IMR-90 (cell line): Measurements from ENCODE around the gene ELFN1. TPM values are rescaled to one million over a fixed set of nuclear protein-coding genes. Genes with fewer than 3 reads are reported as not detected.

ENCODE experiments used
- ATAC-seq: fragments of 200-7000 bp; cut with Tn5 transposase; 2 replicates; pipeline ENCODE4 v1.9.1; 2020; ENCODE audit warnings: low read depth, mild to moderate bottlenecking, moderate library complexity
- BruUV-seq: library from RNA; stranded (reverse); fragments of 400-500 nt; replicated peaks from 2 replicates; lab custom pipeline; 2021; lab: Mats Ljungman, UMichigan
- CTCF ChIA-PET: fragments of 300-600 bp; formaldehyde crosslinking; extraction: SDS; loops from one replicate; lab custom pipeline; 2021; ENCODE audit warnings: antibody characterized with exemption; lab: Yijun Ruan, JAX
- POLR2A ChIA-PET: fragments of 300-600 bp; sonication (Branson Sonifier 250); formaldehyde crosslinking; loops from one replicate; lab custom pipeline; 2022; ENCODE audit warnings: antibody characterized with exemption; ENCODE audit not compliant: unreplicated experiment; lab: Charles Lee
- DNase-seq: peaks from one replicate; pipeline ENCODE4 v3.0.0; 2013
- H2AFZ ChIP-seq: replicated peaks from 2 replicates; pipeline ENCODE3; 2013; ENCODE audit warnings: low read length, mild to moderate bottlenecking; ENCODE audit not compliant: poor library complexity
- H2AK5ac ChIP-seq: 2 replicates; pipeline ENCODE4 v1.6.1; 2013; ENCODE audit warnings: low read depth, low read length, inconsistent platforms
- H2AK9ac ChIP-seq: replicated peaks from 2 replicates; pipeline ENCODE3; 2013; ENCODE audit warnings: mild to moderate bottlenecking, low read depth, low read length, moderate library complexity; ENCODE audit not compliant: poor library complexity
- H2BK120ac ChIP-seq: 2 replicates; pipeline ENCODE4 v1.6.1; 2013; ENCODE audit warnings: low read depth, low read length, inconsistent platforms
- H2BK15ac ChIP-seq: 3 replicates; pipeline ENCODE4 v1.6.1; 2013; ENCODE audit warnings: low read depth, low read length, inconsistent platforms
- H2BK20ac ChIP-seq: 2 replicates; pipeline ENCODE4 v1.6.1; 2013; ENCODE audit warnings: low read depth, mild to moderate bottlenecking, inconsistent platforms, low read length, moderate library complexity
- H2BK5ac ChIP-seq: 2 replicates; pipeline ENCODE4 v1.6.1; 2013; ENCODE audit warnings: mild to moderate bottlenecking, low read depth, low read length, inconsistent platforms; ENCODE audit not compliant: poor library complexity, severe bottlenecking
- H3K14ac ChIP-seq: replicated peaks from 2 replicates; pipeline ENCODE4 v1.6.1; 2013; ENCODE audit warnings: low read depth, low read length, inconsistent platforms
- H3K18ac ChIP-seq: 2 replicates; pipeline ENCODE4 v1.6.1; 2013; ENCODE audit warnings: low read depth, low read length, control low read depth
- H3K23ac ChIP-seq: 2 replicates; pipeline ENCODE4 v1.6.1; 2013; ENCODE audit warnings: low read depth, low read length, inconsistent platforms
- H3K27ac ChIP-seq: 2 replicates; pipeline ENCODE4 v1.5.1; 2013; ENCODE audit warnings: mild to moderate bottlenecking, control low read depth, low read length; ENCODE audit not compliant: insufficient read depth
- H3K27me3 ChIP-seq: 2 replicates; pipeline ENCODE4 v1.6.1; 2013; ENCODE audit warnings: low read length; ENCODE audit not compliant: control insufficient read depth, insufficient read depth
- H3K36me3 ChIP-seq: 2 replicates; pipeline ENCODE4 v1.6.1; 2013; ENCODE audit warnings: low read length, mixed read lengths; ENCODE audit not compliant: control insufficient read depth, insufficient read depth
- H3K4ac ChIP-seq: 2 replicates; pipeline ENCODE4 v1.6.1; 2013; ENCODE audit warnings: low read depth, low read length, inconsistent platforms
- H3K4me1 ChIP-seq: 2 replicates; pipeline ENCODE4 v1.6.1; 2013; ENCODE audit warnings: low read length, mixed read lengths; ENCODE audit not compliant: control insufficient read depth, insufficient read depth
- H3K4me2 ChIP-seq: 2 replicates; pipeline ENCODE4 v1.6.1; 2013; ENCODE audit warnings: low read depth, mild to moderate bottlenecking, control low read depth, low read length, moderate library complexity
- H3K4me3 ChIP-seq: 2 replicates; pipeline ENCODE4 v1.5.1; 2013; ENCODE audit warnings: low read depth, mild to moderate bottlenecking, control low read depth, low read length, moderate library complexity; ENCODE audit not compliant: insufficient read depth
- H3K56ac ChIP-seq: 2 replicates; pipeline ENCODE4 v1.6.1; 2013; ENCODE audit warnings: low read length, inconsistent platforms; ENCODE audit not compliant: insufficient read depth; ENCODE audit errors: extremely low read depth
- H3K79me1 ChIP-seq, 2 experiments: 2 replicates each; pipeline ENCODE4 v1.6.1; 2013; ENCODE audit warnings: low read length in 2 of 2, inconsistent platforms in 1 of 2, low read depth in 1 of 2
- H3K9ac ChIP-seq: 2 replicates; pipeline ENCODE4 v1.6.1; 2013; ENCODE audit warnings: low read depth, low read length, control low read depth
- H3K9me1 ChIP-seq: 2 replicates; pipeline ENCODE4 v1.6.1; 2013; ENCODE audit warnings: low read length, inconsistent platforms; ENCODE audit not compliant: insufficient read depth
- H3K9me3 ChIP-seq: 2 replicates; pipeline ENCODE4 v1.6.1; 2013; ENCODE audit warnings: low read length; ENCODE audit not compliant: control insufficient read depth, insufficient read depth
- H4K20me1 ChIP-seq: 2 replicates; pipeline ENCODE4 v1.6.1; 2013; ENCODE audit warnings: low read length, inconsistent platforms; ENCODE audit not compliant: insufficient read depth
- H4K5ac ChIP-seq: 2 replicates; pipeline ENCODE4 v1.6.1; 2013; ENCODE audit warnings: mild to moderate bottlenecking, low read depth, low read length, control low read depth
- H4K8ac ChIP-seq, 2 experiments: 2 replicates each; pipeline ENCODE4 v1.6.1; 2013; ENCODE audit warnings: low read depth in 2 of 2, low read length in 2 of 2, control low read depth in 1 of 2, inconsistent platforms in 1 of 2
- H4K91ac ChIP-seq: 2 replicates; pipeline ENCODE4 v1.6.1; 2013; ENCODE audit warnings: low read depth, low read length, inconsistent platforms; ENCODE audit not compliant: insufficient read depth
- BHLHE40 ChIP-seq: fragments of 150-350 bp; IDR thresholded peaks from 2 replicates; pipeline ENCODE4 v1.6.1; 2016; ENCODE audit warnings: mild to moderate bottlenecking, low read depth, low read length
- CEBPB ChIP-seq: IDR thresholded peaks from 2 replicates; pipeline ENCODE4 v1.6.1; 2012; ENCODE audit warnings: low read depth, low read length, improper control_type of control experiment
- CHD1 ChIP-seq: IDR thresholded peaks from 2 replicates; pipeline ENCODE4 v1.6.1; 2012; ENCODE audit warnings: low read depth, low read length, improper control_type of control experiment
- FOS ChIP-seq: fragments of 150-350 bp; IDR thresholded peaks from 2 replicates; pipeline ENCODE4 v1.6.1; 2016; ENCODE audit warnings: low read depth, low read length
- MAFK ChIP-seq: IDR thresholded peaks from 2 replicates; pipeline ENCODE4 v1.6.1; 2012; ENCODE audit warnings: low read depth, low read length, improper control_type of control experiment
- MAZ ChIP-seq: IDR thresholded peaks from 2 replicates; pipeline ENCODE4 v1.6.1; 2012; ENCODE audit warnings: low read depth, mild to moderate bottlenecking, low read length, improper control_type of control experiment, moderate library complexity, borderline replicate concordance
- MXI1 ChIP-seq: IDR thresholded peaks from 2 replicates; pipeline ENCODE4 v1.6.1; 2012; ENCODE audit warnings: low read depth, mild to moderate bottlenecking, low read length, moderate library complexity, borderline replicate concordance
- POLR2A ChIP-seq: IDR thresholded peaks from 2 replicates; pipeline ENCODE4 v1.6.1; 2012; ENCODE audit warnings: mild to moderate bottlenecking, low read depth, low read length
- RAD21 ChIP-seq: IDR thresholded peaks from 2 replicates; pipeline ENCODE4 v1.6.1; 2012; ENCODE audit warnings: low read length, improper control_type of control experiment
- RCOR1 ChIP-seq: IDR thresholded peaks from 2 replicates; pipeline ENCODE4 v1.6.1; 2012; ENCODE audit warnings: mild to moderate bottlenecking, low read length, improper control_type of control experiment; ENCODE audit not compliant: insufficient replicate concordance
- RFX5 ChIP-seq: IDR thresholded peaks from 2 replicates; pipeline ENCODE4 v1.8.0; 2012; ENCODE audit warnings: low read depth, mild to moderate bottlenecking, low read length, moderate library complexity
- SMC3 ChIP-seq: fragments of 150-350 bp; IDR thresholded peaks from 2 replicates; pipeline ENCODE4 v1.6.1; 2016; ENCODE audit warnings: low read depth, mild to moderate bottlenecking, antibody characterized with exemption, low read length, moderate library complexity
- USF2 ChIP-seq: fragments of 150-350 bp; IDR thresholded peaks from 2 replicates; pipeline ENCODE4 v1.6.1; 2017; ENCODE audit warnings: mild to moderate bottlenecking, antibody characterized with exemption, low read length, low read depth
- WGBS, 2 experiments: methylation state at CpG; one replicate each; pipeline versions ENCODE4 v1.1.5 to v1.1.7; 2013; ENCODE audit warnings: missing lambda C conversion rate in 2 of 2; ENCODE audit not compliant: insufficient read length in 1 of 2; ENCODE audit errors: extremely low coverage in 2 of 2; 5-methylcytosine and 5-hydroxymethylcytosine counted together
- dilution Hi-C: fragments of 300-500 bp; cut with HindIII; formaldehyde crosslinking; loops from one replicate; pipeline ENCODE4 v1.14.3; 2018; ENCODE audit warnings: low sequenced_read_pairs; ENCODE audit not compliant: unreplicated experiment
- in situ Hi-C: fragments of 300-500 bp; cut with MboI; formaldehyde crosslinking; loops from 3 replicates; pipeline ENCODE4 v1.14.3; 2019; ENCODE audit warnings: low sequenced_read_pairs, inconsistent platforms, mixed read lengths
- intact Hi-C: fragments of 100-400 bp; cut with micrococcal nuclease; formaldehyde crosslinking; loops from 2 replicates; pipeline ENCODE4 v1.10.0; 2022
- polyA plus RNA-seq, 3 experiments: library from polyadenylated mRNA; depleted of rRNA; stranded (reverse); fragments of >200 nt; gene quantifications; 2 replicates each; pipeline ENCODE4 v1.2.3, GENCODE V29; 2012; ENCODE audit warnings: low replicate concordance in 1 of 3
- total RNA-seq: library from RNA; depleted of rRNA; stranded (reverse); fragments of >200 nt; gene quantifications from 2 replicates; pipeline ENCODE4 v1.2.3, GENCODE V29; 2012
- TF ChIP-seq, protein P1 (sequence below): fragments of 150-350 bp; IDR thresholded peaks from 2 replicates; pipeline ENCODE4 v1.6.1; 2016; ENCODE audit warnings: low read depth, mild to moderate bottlenecking, low read length, moderate library complexity, borderline replicate concordance
- TF ChIP-seq, protein P2 (sequence below): conservative IDR thresholded peaks from 2 replicates; pipeline ENCODE4 v1.5.1; 2012; ENCODE audit warnings: mild to moderate bottlenecking, low read depth, low read length, improper control_type of control experiment

ELFN1 gene
- total and polyA plus RNA-seq, 2 of the 4 experiments (the other 2 are of a cell fraction): 1.6 to 5.2 TPM

DNA sequence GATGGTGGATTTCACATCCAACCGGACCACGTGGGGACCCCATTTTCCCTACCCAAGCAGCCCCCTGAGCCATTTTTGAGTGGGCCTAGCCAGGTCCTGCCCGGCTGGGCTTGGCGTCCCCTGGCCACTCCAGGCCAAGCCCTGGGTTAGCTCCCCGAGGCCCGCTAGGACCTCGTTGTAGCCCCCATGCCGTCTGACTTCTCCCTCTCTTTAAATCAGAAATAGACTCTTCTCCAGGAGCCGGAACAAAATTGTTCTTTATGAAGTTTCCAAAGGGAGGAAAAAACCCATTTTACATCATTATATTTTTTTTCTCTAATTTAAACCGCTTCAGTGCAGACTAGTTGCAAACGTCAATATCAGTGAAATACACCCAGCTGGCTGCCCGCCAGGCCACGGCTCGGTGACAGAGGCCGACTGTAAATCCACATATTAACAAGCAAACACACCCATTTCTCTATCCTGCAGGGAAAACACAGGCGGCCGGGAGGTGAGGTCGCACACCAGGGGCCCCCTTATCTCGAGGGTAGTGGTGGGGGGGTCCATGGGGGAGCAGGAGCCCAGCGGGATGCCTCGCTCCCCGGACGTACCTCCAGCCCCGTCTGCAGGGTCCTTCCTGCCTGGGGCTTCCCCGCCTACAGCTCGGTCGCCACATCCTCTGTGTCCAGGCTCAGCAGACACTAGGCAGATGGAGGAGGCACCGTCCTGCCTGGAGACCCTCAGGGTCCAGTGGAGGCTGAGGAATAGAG lies 72.7 kb downstream of the ELFN1 start:
- Histone ChIP-seq H3K4me2 (no peak overlapping the region), H3K27me3 (no peaks in the 10 kb centered on the region; the same call in 1 of the 2 replicates), H2AK5ac (no peak overlapping the region), H3K36me3 (no peaks in the 10 kb centered on the region), H3K9me1 (no peaks in the 10 kb centered on the region), H2BK15ac (no peak overlapping the region), H3K14ac (no peak overlapping the region), H3K79me1 (no peaks in the 10 kb centered on the region), H3K27ac (no peak overlapping the region), H4K20me1 (no peaks in the 10 kb centered on the region), H2AFZ (no peak overlapping the region), H2BK120ac (no peak overlapping the region), H3K9me3 (peaks cover 2% of the 10 kb centered on the region; the same call in 1 of the 2 replicates), H3K4me3 (no peak overlapping the region), H3K9ac (no peak overlapping the region), H4K8ac (no peak overlapping the region), H3K18ac (no peak overlapping the region), H4K5ac (no peak overlapping the region), H3K23ac (no peak overlapping the region), H3K56ac (no peak overlapping the region), H2BK5ac (no peak overlapping the region), H3K4me1 (no peaks in the 10 kb centered on the region), H2AK9ac (peak overlapping the region; percentile 33), H3K4ac (no peak overlapping the region), H2BK20ac (no peak overlapping the region), H4K91ac (no peak overlapping the region)
- ATAC-seq: peak; percentile 24; the same call in 1 of the 2 replicates
- no TSS peak for BruUV-seq
- intact Hi-C loops (no loop called here), dilution Hi-C loops (no loop called here), in situ Hi-C loops (no loop called here)
- 0% methylated on average over 2 of the region's 28 CpGs; no CpG with 5 or more reads in 1 of the 2 experiments for WGBS, 2 experiments
- POLR2A ChIA-PET: no interaction called here
- DNase-seq: peak; percentile 14
- CTCF ChIA-PET: no interaction called here
- TF ChIP-seq, protein P1, sequence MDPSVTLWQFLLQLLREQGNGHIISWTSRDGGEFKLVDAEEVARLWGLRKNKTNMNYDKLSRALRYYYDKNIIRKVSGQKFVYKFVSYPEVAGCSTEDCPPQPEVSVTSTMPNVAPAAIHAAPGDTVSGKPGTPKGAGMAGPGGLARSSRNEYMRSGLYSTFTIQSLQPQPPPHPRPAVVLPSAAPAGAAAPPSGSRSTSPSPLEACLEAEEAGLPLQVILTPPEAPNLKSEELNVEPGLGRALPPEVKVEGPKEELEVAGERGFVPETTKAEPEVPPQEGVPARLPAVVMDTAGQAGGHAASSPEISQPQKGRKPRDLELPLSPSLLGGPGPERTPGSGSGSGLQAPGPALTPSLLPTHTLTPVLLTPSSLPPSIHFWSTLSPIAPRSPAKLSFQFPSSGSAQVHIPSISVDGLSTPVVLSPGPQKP: no peak
- TF ChIP-seq FOS: no peak
- no peak for TF ChIP-seq POLR2A
- TF ChIP-seq, protein P2, sequence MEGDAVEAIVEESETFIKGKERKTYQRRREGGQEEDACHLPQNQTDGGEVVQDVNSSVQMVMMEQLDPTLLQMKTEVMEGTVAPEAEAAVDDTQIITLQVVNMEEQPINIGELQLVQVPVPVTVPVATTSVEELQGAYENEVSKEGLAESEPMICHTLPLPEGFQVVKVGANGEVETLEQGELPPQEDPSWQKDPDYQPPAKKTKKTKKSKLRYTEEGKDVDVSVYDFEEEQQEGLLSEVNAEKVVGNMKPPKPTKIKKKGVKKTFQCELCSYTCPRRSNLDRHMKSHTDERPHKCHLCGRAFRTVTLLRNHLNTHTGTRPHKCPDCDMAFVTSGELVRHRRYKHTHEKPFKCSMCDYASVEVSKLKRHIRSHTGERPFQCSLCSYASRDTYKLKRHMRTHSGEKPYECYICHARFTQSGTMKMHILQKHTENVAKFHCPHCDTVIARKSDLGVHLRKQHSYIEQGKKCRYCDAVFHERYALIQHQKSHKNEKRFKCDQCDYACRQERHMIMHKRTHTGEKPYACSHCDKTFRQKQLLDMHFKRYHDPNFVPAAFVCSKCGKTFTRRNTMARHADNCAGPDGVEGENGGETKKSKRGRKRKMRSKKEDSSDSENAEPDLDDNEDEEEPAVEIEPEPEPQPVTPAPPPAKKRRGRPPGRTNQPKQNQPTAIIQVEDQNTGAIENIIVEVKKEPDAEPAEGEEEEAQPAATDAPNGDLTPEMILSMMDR: no peak
- no peak for TF ChIP-seq CEBPB
- no peak for TF ChIP-seq RCOR1
- TF ChIP-seq USF2: no peak
- TF ChIP-seq RFX5: no peak
- no peak for TF ChIP-seq MAFK
- TF ChIP-seq RAD21: no peak
- TF ChIP-seq SMC3: no peak
- TF ChIP-seq MXI1: no peak
- TF ChIP-seq MAZ: no peak
- TF ChIP-seq CHD1: no peak
- no peak for TF ChIP-seq BHLHE40
